Endometrial microvascular endothelial cells (primary cell): ENCODE results near the gene SLC51A. TPM values are rescaled to one million over a fixed set of nuclear protein-coding genes. Genes with fewer than 3 reads are reported as not detected.
"Not testable (repeated sequence)": the region's sequence is repeated elsewhere in the genome, so short reads cannot be mapped to it uniquely, and the experiment has no call there.

Experiments used
- in situ Hi-C: cut with HindIII; loops from 2 replicates; pipeline ENCODE4 v1.10.0; 2017; ENCODE audit warnings: low sequenced_read_pairs, low pct_unique_long_range_greater_than_20kb; ENCODE audit errors: inconsistent ontology term
- total RNA-seq: library from RNA; depleted of rRNA; stranded (reverse); fragments of >200 nt; gene quantifications from one replicate; pipeline ENCODE4 v1.2.3, GENCODE V29; 2015; ENCODE audit errors: inconsistent ontology term

The SLC51A gene
- total RNA-seq, 1 donor from 2014 or later, result not detected

- in situ Hi-C loops, result no loop called here
Measured at GRCh38 chr3:196227629-196228493, 11.5 kb downstream of the SLC51A start.

- in situ Hi-C loops, result no loop called here
Measured at GRCh38 chr3:196232154-196232881, 16.0 kb downstream of the SLC51A start.

- in situ Hi-C loops, result no loop called here
Measured at GRCh38 chr3:196232882-196233251, 16.5 kb downstream of the SLC51A start.

- in situ Hi-C loops, result no loop called here
Measured at GRCh38 chr3:196235452-196236122, 19.3 kb downstream of the SLC51A start.

GRCh38 chr3:196236223-196236622, 19.9 kb downstream of the SLC51A start:
- in situ Hi-C loops, result no loop called here

- in situ Hi-C loops, result no loop called here
Measured at GRCh38 chr3:196237203-196237602, 20.9 kb downstream of the SLC51A start.

GRCh38 chr3:196238612-196239560, 22.6 kb downstream of the SLC51A start:
- in situ Hi-C loops, result no loop called here

GRCh38 chr3:196240424-196240823, 24.1 kb downstream of the SLC51A start:
- in situ Hi-C loops, result no loop called here

- in situ Hi-C loops, result no loop called here
Measured at GRCh38 chr3:196241704-196242103, 25.4 kb downstream of the SLC51A start.

GRCh38 chr3:196244166-196244565, 27.8 kb downstream of the SLC51A start:
- in situ Hi-C loops, result not testable (repeated sequence)

- in situ Hi-C loops, result no loop called here
Measured at GRCh38 chr3:196246612-196247308, 30.4 kb downstream of the SLC51A start.

- in situ Hi-C loops, result no loop called here
Measured at GRCh38 chr3:196251918-196252317, 35.6 kb downstream of the SLC51A start.

GRCh38 chr3:196254376-196255283, 38.3 kb downstream of the SLC51A start:
- in situ Hi-C loops, result no loop called here

GRCh38 chr3:196255776-196256175, 39.4 kb downstream of the SLC51A start:
- in situ Hi-C loops, result no loop called here

- in situ Hi-C loops, result no loop called here
Measured at GRCh38 chr3:196260784-196261183, 44.5 kb downstream of the SLC51A start.

GRCh38 chr3:196263819-196264218, 47.5 kb downstream of the SLC51A start:
- in situ Hi-C loops, result no loop called here
